ENCODE results near the gene NTRK2. TPM values are rescaled to one million over a fixed set of nuclear protein-coding genes. Genes with fewer than 3 reads are reported as not detected.

Gene NTRK2
- total RNA-seq, 1 experiment from 2014 or later = not detected

GRCh38 chr9:84953252-84953773 lies 283.8 kb downstream of the NTRK2 start:
- no peaks in the 10 kb centered on the region for H3K36me3 ChIP-seq (replicated peaks; ENCODE audit: control insufficient read depth, insufficient read depth, low read length)
- no peak overlapping the region for H3K4me3 ChIP-seq (ENCODE audit: insufficient read depth, low read depth, low read length)
- DNase-seq = no peak
- H3K27me3 ChIP-seq (ENCODE audit: control insufficient read depth, insufficient read depth, low read length) = peaks cover 4% of the 10 kb centered on the region

- H3K27me3 ChIP-seq (ENCODE audit: control insufficient read depth, insufficient read depth, low read length) = peaks cover 4% of the 10 kb centered on the region
- no peaks in the 10 kb centered on the region for H3K36me3 ChIP-seq (replicated peaks; ENCODE audit: control insufficient read depth, insufficient read depth, low read length)
- peak; percentile 85 for DNase-seq
- H3K4me3 ChIP-seq (ENCODE audit: insufficient read depth, low read depth, low read length) = no peak overlapping the region
Observed at GRCh38 chr9:84953797-84954705, 284.5 kb downstream of the NTRK2 start.

GRCh38 chr9:84955155-84955554 lies 285.6 kb downstream of the NTRK2 start:
- no peak for DNase-seq
- Histone ChIP-seq H3K27me3 (ENCODE audit: control insufficient read depth, insufficient read depth, low read length) (peaks cover 4% of the 10 kb centered on the region), H3K4me3 (ENCODE audit: insufficient read depth, low read depth, low read length) (no peak overlapping the region), H3K36me3 (replicated peaks; ENCODE audit: control insufficient read depth, insufficient read depth, low read length) (no peaks in the 10 kb centered on the region)

GRCh38 chr9:84955971-84956370 lies 286.4 kb downstream of the NTRK2 start:
- Histone ChIP-seq H3K27me3 (ENCODE audit: control insufficient read depth, insufficient read depth, low read length) (peaks cover 4% of the 10 kb centered on the region), H3K4me3 (ENCODE audit: insufficient read depth, low read depth, low read length) (no peak overlapping the region), H3K36me3 (replicated peaks; ENCODE audit: control insufficient read depth, insufficient read depth, low read length) (no peaks in the 10 kb centered on the region)
- no peak for DNase-seq

GRCh38 chr9:84959339-84959738 lies 289.8 kb downstream of the NTRK2 start:
- Histone ChIP-seq H3K4me3 (ENCODE audit: insufficient read depth, low read depth, low read length) (no peak overlapping the region), H3K27me3 (ENCODE audit: control insufficient read depth, insufficient read depth, low read length) (peaks cover 4% of the 10 kb centered on the region), H3K36me3 (replicated peaks; ENCODE audit: control insufficient read depth, insufficient read depth, low read length) (no peaks in the 10 kb centered on the region)
- no peak for DNase-seq

GRCh38 chr9:84966876-84967830 lies 297.6 kb downstream of the NTRK2 start:
- H3K27me3 ChIP-seq (ENCODE audit: control insufficient read depth, insufficient read depth, low read length) = no peaks in the 10 kb centered on the region
- peak; percentile 80 for DNase-seq
- H3K36me3 ChIP-seq (replicated peaks; ENCODE audit: control insufficient read depth, insufficient read depth, low read length) = no peaks in the 10 kb centered on the region
- H3K4me3 ChIP-seq (ENCODE audit: insufficient read depth, low read depth, low read length) = no peak overlapping the region

GRCh38 chr9:84969084-84969483 lies 299.6 kb downstream of the NTRK2 start:
- DNase-seq = no peak
- Histone ChIP-seq H3K36me3 (replicated peaks; ENCODE audit: control insufficient read depth, insufficient read depth, low read length) (no peaks in the 10 kb centered on the region), H3K4me3 (ENCODE audit: insufficient read depth, low read depth, low read length) (no peak overlapping the region), H3K27me3 (ENCODE audit: control insufficient read depth, insufficient read depth, low read length) (no peaks in the 10 kb centered on the region)

- H3K4me3 ChIP-seq (ENCODE audit: insufficient read depth, low read depth, low read length) = no peak overlapping the region
- no peaks in the 10 kb centered on the region for H3K36me3 ChIP-seq (replicated peaks; ENCODE audit: control insufficient read depth, insufficient read depth, low read length)
- H3K27me3 ChIP-seq (ENCODE audit: control insufficient read depth, insufficient read depth, low read length) = no peaks in the 10 kb centered on the region
- DNase-seq = no peak
Observed at GRCh38 chr9:84969736-84970135, 300.2 kb downstream of the NTRK2 start.

GRCh38 chr9:84970432-84970831 lies 300.9 kb downstream of the NTRK2 start:
- DNase-seq = no peak
- Histone ChIP-seq H3K36me3 (replicated peaks; ENCODE audit: control insufficient read depth, insufficient read depth, low read length) (no peaks in the 10 kb centered on the region), H3K4me3 (ENCODE audit: insufficient read depth, low read depth, low read length) (no peak overlapping the region), H3K27me3 (ENCODE audit: control insufficient read depth, insufficient read depth, low read length) (no peaks in the 10 kb centered on the region)

- Histone ChIP-seq H3K36me3 (replicated peaks; ENCODE audit: control insufficient read depth, insufficient read depth, low read length) (no peaks in the 10 kb centered on the region), H3K27me3 (ENCODE audit: control insufficient read depth, insufficient read depth, low read length) (no peaks in the 10 kb centered on the region), H3K4me3 (ENCODE audit: insufficient read depth, low read depth, low read length) (no peak overlapping the region)
- no peak for DNase-seq
Observed at GRCh38 chr9:84971571-84971970, 302.0 kb downstream of the NTRK2 start.

GRCh38 chr9:84974258-84974657 lies 304.7 kb downstream of the NTRK2 start:
- Histone ChIP-seq H3K36me3 (replicated peaks; ENCODE audit: control insufficient read depth, insufficient read depth, low read length) (no peaks in the 10 kb centered on the region), H3K4me3 (ENCODE audit: insufficient read depth, low read depth, low read length) (no peak overlapping the region), H3K27me3 (ENCODE audit: control insufficient read depth, insufficient read depth, low read length) (no peaks in the 10 kb centered on the region)
- no peak for DNase-seq

GRCh38 chr9:84974855-84975254 lies 305.3 kb downstream of the NTRK2 start:
- Histone ChIP-seq H3K27me3 (ENCODE audit: control insufficient read depth, insufficient read depth, low read length) (no peaks in the 10 kb centered on the region), H3K36me3 (replicated peaks; ENCODE audit: control insufficient read depth, insufficient read depth, low read length) (no peaks in the 10 kb centered on the region), H3K4me3 (ENCODE audit: insufficient read depth, low read depth, low read length) (no peak overlapping the region)
- DNase-seq = no peak

- Histone ChIP-seq H3K4me3 (ENCODE audit: insufficient read depth, low read depth, low read length) (no peak overlapping the region), H3K36me3 (replicated peaks; ENCODE audit: control insufficient read depth, insufficient read depth, low read length) (no peaks in the 10 kb centered on the region), H3K27me3 (ENCODE audit: control insufficient read depth, insufficient read depth, low read length) (no peaks in the 10 kb centered on the region)
- no peak for DNase-seq
Observed at GRCh38 chr9:84975926-84976325, 306.4 kb downstream of the NTRK2 start.

- Histone ChIP-seq H3K36me3 (replicated peaks; ENCODE audit: control insufficient read depth, insufficient read depth, low read length) (no peaks in the 10 kb centered on the region), H3K4me3 (ENCODE audit: insufficient read depth, low read depth, low read length) (no peak overlapping the region), H3K27me3 (ENCODE audit: control insufficient read depth, insufficient read depth, low read length) (no peaks in the 10 kb centered on the region)
- DNase-seq = no peak
Observed at GRCh38 chr9:84978661-84979060, 309.1 kb downstream of the NTRK2 start.
